NCI-H1694 (cell line): ENCODE data around the gene ASCL4.
A peak's percentile ranks its signal among the peaks of the same experiment; 100 is the strongest.
"Not testable (repeated sequence)": the region's sequence is repeated elsewhere in the genome, so short reads cannot be mapped to it uniquely, and the experiment has no call there.

Experiments used
- DNase-seq: peaks from one replicate; lab custom pipeline; 2025; lab: John Stamatoyannopoulos, UW

ASCL4 gene, protein sequence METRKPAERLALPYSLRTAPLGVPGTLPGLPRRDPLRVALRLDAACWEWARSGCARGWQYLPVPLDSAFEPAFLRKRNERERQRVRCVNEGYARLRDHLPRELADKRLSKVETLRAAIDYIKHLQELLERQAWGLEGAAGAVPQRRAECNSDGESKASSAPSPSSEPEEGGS

DNA sequence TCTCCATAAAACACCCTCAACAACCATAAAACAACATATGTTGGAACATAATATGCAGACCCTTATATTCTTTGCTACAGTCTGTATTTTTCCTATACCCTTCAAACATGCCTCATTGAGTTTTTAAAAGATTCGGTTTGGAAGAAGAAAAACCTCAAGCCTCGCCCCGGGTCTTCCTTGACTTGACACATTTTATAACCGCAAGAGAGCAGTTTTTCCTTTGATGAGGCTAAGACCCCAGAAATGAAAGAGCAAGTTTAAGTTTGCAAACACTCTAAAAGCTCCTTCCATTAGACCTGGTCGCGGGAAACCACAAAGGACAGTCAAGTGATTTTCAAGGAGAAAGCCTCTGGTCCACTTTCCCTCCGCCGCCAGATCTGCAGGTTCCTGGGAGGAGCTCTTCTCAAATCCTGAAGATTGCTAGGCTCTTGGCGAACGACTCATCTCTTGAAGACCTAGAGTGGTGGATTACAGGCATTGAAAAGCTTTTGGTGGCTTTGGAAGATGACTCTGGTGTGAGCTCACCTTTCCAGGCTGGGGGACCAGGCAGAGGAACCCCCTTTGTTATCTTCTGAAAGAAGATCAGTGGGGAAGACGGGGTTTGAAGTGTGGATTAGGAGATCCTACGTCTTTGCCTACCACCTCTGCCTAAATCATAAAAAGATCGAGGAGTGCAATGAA lies at the start of gene ASCL4:
ASCL4 (plus strand) TSS at position 356 of the 681 bp plus-strand sequence. CDS start 515 bp downstream, outside the sequence.
- no peak for DNase-seq

DNA sequence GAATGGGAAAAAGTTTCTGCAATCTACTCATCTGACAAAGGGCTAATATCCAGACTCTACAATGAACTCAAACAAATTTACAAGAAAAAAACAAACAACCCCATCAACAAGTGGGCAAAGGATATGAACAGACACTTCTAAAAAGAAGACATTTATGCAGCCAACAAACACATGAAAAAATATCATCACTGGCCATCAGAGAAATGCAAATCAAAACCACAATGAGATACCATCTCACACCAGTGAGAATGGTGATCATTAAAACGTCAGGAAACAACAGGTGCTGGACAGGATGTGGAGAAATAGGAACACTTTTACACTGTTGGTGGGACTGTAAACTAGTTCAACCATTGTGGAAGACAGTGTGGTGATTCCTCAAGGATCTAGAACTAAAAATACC lies 47.2 kb upstream of the ASCL4 start:
- DNase-seq: not testable (repeated sequence)

DNA sequence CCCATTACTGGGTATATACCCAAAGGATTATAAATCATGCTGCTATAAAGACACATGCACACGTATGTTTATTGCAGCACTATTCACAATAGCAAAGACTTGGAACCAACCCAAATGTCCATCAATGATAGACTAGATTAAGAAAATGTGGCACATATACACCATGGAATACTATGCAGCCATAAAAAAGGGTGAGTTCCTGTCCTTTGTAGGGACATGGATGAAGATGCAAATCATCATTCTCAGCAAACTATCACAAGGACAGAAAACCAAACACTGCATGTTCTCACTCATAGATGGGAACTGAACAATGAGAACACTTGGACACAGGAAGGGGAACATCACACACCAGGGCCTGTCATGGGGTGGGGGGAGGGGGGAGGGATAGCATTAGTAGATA lies 46.8 kb upstream of the ASCL4 start:
- not testable (repeated sequence) for DNase-seq

DNA sequence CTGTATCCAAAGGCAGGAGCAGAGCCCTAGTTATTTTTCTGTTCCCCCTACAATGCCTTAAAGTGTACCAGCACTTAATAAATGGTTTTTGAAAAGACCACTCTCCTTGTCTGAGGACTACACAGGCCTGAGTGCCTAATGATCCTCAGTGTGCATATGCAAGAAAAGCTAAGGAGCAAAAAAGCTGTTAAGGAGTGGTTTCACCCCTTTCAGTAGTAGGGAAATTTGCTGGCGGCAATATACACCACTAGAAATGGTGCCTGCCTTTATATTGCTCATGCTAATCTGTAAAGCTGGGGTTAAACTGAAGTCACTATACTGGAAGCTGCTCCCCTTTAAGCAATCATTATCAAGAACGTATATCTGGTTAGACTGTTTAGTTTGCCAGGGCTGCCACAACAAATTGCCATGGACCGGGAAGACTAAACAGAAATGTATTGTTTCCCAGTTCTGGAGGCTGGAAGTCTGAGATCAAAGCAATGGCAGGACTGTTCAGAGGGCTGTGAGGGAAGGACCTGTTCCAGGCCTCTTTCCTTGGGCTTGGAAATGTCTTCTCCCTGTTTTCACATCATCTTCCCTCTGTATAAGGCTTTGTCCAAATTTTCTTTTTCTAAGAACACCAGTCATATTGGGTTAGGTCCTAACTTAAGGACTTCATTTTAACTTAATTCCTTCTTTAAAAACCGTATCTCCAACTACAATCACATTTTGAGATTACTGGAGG lies 43.7 kb upstream of the ASCL4 start:
- no peak for DNase-seq

DNA sequence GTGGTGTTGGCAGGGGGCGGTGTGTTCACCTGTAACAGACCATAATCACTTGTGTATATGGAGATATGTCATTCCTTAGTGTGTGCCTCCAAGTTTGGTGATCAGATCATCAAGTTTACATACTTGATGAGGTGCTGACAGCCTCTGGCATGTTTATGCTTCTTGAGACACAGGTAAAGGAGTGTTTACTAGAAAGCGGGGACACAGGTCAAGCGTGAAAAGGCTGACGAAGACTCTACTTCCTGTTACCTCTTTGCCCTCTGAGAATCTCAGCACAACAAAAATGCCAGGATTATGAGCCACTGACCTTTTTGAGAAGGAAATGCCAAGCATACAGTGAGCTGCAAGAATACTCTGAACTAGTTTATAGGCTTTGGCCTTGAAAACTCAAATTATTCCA lies 43.1 kb upstream of the ASCL4 start:
- no peak for DNase-seq

DNA sequence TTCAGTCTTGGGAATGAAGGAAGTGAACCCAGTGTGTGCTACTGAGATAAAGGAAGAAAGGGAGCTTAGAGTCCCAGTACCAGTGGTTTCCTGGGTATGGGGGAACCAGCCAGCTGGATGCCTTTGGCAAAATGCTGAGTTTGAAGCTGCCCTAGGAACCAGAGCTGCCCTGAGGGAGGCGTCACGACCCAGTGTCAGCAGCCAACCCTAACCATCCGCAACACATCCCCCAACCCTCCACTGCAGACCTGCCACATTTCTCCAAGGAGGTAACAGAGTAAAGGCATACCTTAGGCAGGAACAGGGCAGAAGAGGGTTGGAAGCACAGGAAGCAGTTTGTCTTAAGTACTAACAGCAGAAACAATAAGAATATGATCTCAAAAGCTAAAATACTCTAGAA lies 42.1 kb upstream of the ASCL4 start:
- no peak for DNase-seq

DNA sequence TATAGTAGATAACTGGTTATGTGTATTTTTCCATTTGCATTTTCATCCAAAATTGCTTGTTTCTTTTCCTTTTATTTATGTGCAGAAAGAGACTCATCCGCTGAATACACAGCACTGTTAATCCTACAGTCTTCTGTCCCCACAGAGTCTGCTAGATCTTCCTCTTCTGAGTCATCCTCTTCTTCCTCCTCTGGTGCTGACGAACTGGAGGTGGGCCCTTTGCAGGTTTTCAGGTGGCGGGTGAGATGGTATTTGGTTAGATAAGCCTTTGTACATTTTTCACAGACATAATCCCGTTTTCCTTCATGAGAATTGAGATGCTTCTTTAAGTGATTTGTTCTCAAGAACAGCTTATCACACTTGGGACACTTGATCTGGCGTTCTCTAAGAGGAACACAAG lies 40.4 kb upstream of the ASCL4 start:
- DNase-seq: no peak

DNA sequence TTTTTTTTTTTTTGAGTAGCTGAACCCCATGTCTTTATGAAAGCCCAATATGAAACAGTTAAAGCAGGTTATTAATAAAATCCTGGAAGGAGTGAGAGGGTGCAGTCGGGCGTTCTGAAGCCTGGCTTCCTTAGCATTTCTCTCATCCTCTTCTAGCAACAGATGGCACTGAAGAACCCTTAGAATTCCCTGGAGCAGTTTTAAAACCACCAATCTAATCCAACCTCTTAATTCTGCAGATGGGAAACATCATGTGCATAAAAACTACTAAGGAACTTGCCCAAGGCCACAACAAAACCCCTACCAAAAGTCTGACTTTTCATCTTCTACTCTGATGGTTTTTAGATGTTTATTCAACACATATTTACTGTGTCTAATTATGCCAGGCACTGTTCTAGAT lies 38.7 kb upstream of the ASCL4 start:
- DNase-seq: no peak

DNA sequence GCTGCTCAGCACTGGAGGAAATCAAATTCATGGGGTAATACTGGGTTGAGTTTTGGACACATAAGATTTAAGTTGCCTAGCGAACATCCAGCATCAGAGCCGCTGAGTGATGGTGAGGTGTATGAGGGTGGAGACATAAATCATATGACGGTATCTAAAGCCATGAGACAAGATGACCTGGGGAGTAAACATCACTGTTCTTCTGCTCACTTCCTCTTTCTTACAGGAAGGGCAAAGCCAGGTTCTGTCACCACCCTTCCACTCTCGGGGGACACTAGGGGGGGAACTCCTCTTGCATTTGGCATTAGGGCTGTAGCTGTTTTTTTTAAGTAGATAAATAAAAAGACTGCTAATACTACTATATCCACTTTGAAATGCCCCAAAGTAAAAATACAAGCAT lies 37.6 kb upstream of the ASCL4 start:
- no peak for DNase-seq

DNA sequence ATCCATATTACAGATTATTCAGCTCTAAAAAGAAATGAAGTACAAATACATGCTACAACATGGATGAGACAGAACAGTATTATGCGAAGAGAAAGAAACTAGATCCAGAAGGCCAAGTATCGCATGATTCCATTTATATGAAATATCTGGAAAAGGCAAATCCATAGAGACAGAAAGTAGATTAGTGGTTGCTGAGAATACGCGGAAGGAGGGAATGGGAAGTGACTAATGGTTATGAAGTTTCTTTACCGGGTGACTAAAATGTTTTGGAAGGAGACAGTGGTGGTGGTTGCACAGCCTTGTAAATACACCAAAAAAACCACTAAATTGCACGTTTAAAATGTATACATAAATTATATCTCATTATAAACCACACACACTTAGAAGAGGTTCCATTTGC lies 26.0 kb upstream of the ASCL4 start:
- DNase-seq: no peak

DNA sequence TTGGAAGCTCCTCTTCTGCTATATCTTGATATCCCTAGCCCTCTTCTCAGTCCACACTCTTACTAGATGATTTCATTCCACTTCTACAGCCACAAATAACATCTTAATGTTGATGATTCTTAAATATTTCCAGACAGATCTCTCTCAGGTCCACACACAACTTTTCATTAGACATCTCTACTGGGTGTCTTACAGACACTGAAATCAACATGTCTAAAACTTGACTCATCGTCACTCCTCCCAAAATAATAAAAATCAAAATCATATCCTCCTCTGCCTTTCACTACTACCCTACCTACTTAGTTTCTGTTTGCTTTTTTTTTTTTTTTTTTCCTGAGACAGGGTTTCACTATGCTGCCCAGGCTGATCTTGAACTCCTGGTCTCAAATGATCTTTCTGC lies 25.4 kb upstream of the ASCL4 start:
- DNase-seq: no peak

DNA sequence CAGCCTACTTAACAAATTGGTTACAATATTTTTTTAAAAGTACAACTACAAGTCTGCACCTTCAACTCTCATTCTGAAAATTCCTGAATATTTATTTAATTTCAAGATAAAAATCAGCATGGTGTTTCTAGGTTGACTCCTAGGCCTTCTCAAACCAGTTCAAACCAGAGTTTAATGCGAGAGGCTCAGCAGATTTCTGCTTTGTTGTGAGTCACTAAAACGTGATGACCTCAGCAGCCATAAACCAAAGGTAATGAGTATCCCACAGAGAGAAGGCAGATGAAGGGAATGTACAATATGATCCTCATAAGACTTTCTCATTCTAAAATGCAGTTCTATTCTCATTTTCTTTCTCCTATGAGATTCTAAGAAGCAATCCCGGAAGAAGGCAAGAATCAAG lies 15.1 kb upstream of the ASCL4 start:
- no peak for DNase-seq

DNA sequence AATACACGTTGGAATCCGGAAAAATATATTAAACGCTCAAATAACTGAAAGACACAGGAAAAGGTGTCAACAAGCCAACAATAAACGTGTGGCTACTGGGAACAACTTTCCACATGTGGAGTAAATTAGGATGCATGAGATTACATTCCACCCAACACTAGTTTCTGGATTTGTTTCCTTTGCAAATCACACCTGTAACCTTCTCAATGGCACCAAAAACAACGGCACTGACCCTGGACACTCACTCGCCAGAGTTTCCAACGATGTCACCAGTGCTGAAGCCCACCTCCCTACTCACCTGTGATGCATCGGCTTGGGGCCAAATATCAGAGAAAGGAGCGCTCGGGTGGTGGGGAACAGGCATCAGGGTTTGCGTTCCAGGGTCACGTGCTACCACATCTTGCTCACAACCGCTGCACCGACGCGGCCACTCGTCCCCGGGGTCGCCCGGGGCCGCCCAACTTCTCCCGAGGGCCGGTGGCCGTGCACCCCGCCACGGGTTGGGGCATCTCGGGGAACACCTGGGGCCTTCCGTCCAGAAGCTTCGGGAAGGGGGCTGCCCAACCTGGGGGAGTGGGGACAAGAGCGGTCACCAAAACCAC lies 14.2 kb upstream of the ASCL4 start:
- no peak for DNase-seq

DNA sequence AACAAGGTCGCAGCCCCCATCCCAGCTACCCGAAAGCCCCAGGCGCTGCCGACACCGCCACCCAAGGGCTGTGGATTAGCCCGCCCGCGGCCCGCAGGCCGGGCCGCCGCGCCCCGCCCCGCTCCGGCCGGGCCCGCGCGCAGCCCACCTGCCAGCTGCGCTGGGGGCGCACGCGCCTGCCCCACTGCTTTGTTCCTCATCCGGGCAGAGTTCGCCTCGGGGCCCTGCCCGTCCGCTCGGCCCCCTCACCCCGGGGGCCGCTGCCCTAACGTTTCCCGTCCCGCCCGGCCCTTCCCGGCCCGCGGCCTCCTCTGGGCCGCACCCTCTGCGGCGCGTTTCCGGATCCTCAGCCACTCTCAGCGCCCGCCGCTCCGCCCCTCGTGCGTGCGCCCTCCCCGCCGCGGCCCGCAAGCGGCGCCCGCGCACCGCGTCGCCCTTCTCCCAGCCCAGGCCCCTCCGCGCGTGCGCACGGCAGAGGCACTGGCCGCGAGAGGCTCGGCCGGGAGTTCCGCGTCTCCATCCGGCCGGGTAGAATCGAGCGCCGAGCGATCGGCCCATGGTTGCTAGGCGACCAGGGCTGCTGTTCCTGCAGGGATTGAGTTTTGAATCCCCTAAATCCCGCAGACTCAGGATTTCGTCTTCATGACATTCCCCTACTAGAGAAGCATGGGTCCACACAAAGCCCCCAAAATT lies 13.5 kb upstream of the ASCL4 start, which contains the start of gene PRDM4:
PRDM4 (minus strand) TSS at position 329 of the 693 bp plus-strand sequence. CDS start 622 bp downstream, outside the sequence.
- peak; percentile 79 for DNase-seq

DNA sequence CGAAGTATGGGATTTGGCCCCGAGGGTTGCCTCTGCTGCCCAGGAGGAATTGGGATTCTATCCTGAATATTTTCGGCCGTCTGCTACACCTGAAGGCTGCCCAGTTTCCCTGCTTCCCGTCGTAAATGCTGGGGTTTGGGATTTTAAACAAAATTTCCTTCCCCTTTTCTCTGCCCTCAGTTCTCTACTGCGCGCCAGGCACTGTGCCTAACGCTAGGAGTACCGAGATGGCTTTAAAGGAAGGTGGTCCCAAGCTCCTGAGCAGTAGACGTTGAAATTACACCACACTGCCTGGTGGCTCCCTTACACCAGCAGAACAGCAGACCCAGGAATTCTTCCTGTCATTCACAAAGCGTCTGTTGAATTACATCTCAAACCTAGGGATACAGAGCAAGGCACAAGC lies 13.0 kb upstream of the ASCL4 start:
- no peak for DNase-seq

DNA sequence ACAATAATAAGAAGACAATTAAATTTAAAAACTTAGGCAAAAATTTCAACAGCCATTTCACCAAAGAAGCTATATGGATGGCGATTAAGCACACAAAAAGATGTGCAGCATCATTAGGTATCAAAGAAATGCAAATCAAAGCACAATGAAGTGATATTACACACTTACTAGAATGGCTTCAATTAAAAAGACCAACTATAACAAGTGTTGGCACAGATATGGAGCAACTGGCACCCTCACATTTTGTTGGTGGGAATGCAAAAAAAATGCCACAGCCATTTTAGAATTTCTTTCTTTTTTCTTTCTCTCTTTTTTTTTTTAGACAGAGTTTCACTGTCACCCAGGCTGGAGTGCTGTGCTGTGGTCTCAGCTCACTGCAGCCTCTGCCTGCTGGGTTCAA lies 11.6 kb upstream of the ASCL4 start:
- DNase-seq: no peak

DNA sequence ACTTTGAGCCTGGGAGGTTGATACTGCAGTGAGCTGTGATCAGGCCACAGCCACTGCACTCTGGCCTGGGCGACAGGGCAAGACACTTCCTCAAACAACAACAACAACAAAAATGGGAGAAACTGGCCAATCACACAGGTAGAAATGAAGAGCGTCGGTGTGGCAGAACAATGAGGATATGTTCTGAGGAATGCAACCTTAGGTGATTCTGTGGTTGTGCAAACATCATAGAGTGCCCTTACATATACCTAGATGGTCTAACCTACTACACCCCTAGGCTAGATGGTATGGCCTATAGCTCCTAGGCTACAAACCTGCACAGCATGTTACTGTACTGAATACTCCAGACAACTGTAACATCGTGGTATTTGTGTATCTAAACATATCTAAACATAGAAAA lies 9.9 kb upstream of the ASCL4 start:
- DNase-seq: no peak

DNA sequence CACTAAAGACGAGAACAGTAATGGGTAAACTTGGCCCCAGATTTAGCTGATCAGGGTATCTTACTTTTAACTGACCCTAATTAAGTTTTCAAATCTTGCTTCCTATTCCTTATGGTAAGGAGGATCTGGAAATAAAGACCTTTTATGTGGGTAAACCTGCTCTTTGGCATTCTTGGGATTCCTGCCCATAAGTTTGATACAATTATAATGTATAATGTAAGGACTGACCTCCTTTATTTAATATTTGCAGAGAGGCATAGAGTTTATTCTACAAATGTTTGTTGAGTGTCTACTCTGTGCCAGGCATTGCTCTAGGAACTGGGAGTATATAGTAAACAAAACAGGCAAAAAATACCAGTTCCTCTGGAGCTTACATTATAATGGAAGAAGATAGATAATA lies 9.2 kb upstream of the ASCL4 start:
- DNase-seq: no peak

DNA sequence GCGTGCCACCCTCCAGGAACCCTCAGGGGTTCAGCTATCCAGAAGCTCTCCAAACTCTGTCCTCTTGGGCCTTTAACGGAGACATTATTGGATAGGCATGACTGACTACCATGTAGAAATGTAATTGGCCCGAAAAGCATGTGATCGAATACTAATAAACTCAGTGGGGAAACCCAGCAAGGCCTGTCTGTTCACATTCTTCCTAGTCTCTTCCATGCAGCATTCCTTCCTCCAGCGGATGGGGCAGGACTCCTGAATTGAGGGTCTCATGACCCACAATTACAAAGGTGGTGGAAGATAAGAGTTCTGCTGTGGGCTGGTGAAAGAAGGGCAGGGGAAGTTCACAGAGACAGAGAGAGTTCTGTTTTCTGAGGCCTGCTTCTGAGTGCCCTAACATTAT lies 7.0 kb upstream of the ASCL4 start:
- DNase-seq: no peak

DNA sequence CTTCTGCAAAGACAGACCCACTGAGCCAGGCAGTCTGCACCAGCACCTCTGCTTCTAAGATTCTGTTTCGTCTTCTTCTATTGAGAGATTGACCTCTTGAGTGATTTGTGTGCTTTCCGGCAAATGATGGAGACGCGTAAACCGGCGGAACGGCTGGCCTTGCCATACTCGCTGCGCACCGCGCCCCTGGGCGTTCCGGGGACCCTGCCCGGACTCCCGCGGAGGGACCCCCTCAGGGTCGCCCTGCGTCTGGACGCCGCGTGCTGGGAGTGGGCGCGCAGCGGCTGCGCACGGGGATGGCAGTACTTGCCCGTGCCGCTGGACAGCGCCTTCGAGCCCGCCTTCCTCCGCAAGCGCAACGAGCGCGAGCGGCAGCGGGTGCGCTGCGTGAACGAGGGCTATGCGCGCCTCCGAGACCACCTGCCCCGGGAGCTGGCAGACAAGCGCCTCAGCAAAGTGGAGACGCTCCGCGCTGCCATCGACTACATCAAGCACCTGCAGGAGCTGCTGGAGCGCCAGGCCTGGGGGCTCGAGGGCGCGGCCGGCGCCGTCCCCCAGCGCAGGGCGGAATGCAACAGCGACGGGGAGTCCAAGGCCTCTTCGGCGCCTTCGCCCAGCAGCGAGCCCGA lies 703 bp downstream of the ASCL4 start:
- no peak for DNase-seq

DNA sequence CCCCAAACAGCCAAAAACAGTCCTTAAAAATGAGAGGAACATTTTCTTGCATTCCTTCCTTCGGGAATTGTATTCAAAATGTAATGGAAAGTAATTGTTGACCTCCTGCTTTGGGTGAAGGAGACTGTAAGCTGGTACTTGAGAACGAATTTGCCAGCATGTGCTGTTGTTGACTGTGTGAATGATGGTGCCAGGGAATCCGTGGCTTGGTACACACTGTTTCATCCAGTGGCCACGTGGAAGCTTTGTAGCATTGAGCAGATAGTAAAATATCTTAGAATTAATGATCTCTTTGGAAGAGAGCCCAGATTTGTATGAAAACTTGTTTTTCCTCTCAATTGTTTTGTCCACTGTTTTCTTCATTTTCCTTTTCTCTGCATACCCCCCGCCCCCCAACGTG lies 1.7 kb downstream of the ASCL4 start:
- no peak for DNase-seq
